Cardiac septum (tissue), 1 donor: Measurements from ENCODE around the gene CLK2. TPM values are rescaled to one million over a fixed set of nuclear protein-coding genes. Genes with fewer than 3 reads are reported as not detected.
"Not testable (repeated sequence)": the region's sequence is repeated elsewhere in the genome, so short reads cannot be mapped to it uniquely, and the experiment has no call there.

Experiments used
- DNase-seq: peaks from one replicate; pipeline ENCODE4 v3.0.0-alpha.2; 2020; ENCODE audit warnings: low spot score
- intact Hi-C: fragments of 100-400 bp; cut with DNase I; formaldehyde crosslinking; loops from one replicate; pipeline ENCODE4 v1.14.0; 2022
- total RNA-seq: library from RNA; stranded (reverse); fragmentation: NEBNext Ultra II Directional; extraction: Animal tissue kit (Norgen Biotek cat#: 25700); gene quantifications from one replicate; pipeline ENCODE4 v1.2.1, GENCODE V29; 2021
- donor health status: DM: no; HTN: no; CAD: no.

CLK2 gene
- total RNA-seq, 1 donor from 2014 or later = 24.7 TPM

- intact Hi-C loops = loop anchor here (2.0 kb wide), 2 partner anchors 72 to 342 kb away; no protein-coding TSS in a partner anchor
- DNase-seq = peak; percentile 97
Measured at GRCh38 chr1:155250633-155251449, 22.5 kb downstream of the CLK2 start.

- intact Hi-C loops = loop anchor here (2.0 kb wide), 2 partner anchors 73 to 343 kb away; no protein-coding TSS in a partner anchor
- no peak for DNase-seq
Measured at GRCh38 chr1:155250246-155250632, 23.1 kb downstream of the CLK2 start.

GRCh38 chr1:155247667-155248553 lies 25.4 kb downstream of the CLK2 start:
- no peak for DNase-seq
- intact Hi-C loops = no loop called here

DNA sequence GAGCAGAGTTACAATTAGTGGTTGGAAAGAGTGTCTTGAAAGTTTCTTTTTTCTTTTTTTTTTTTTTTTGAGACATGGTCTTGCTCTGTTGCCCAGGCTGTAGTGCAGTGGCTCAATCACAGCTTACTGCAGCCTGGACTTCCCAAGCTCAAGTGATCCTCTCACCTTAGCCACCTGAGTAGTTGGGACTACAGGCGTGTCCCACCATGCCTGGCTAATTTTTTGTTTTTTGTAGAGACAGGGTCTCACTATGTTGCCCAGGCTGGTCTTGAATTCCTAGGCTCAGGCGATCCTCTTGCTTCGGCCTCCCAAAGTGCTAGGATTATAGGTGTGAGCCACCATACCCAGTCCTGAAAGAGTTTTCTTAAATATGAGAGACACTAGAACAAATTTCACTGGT lies 26.5 kb downstream of the CLK2 start:
- intact Hi-C loops, DNase-seq: not testable (repeated sequence)

DNA sequence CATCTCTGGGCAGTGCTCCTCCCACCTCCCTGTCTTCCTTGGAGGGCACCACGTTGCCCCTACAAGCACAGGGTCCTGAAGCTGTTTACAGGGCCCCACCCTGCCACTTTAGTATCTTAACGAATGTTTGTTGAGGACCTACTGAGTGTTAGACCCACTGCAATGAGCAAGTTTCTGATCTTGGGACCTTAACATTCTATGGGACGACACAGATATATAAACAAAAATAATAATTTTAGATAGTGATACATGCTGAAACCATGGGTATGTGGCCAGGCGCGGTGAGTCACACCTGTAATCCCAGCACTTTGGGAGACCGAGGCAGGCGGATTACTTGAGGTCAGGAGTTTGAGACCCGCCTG lies 28.2 kb downstream of the CLK2 start:
- DNase-seq = no peak
- intact Hi-C loops = loop anchor here (2.0 kb wide), 1 partner anchor 36 kb away; the partner anchor contains the start of gene MTX1

DNA sequence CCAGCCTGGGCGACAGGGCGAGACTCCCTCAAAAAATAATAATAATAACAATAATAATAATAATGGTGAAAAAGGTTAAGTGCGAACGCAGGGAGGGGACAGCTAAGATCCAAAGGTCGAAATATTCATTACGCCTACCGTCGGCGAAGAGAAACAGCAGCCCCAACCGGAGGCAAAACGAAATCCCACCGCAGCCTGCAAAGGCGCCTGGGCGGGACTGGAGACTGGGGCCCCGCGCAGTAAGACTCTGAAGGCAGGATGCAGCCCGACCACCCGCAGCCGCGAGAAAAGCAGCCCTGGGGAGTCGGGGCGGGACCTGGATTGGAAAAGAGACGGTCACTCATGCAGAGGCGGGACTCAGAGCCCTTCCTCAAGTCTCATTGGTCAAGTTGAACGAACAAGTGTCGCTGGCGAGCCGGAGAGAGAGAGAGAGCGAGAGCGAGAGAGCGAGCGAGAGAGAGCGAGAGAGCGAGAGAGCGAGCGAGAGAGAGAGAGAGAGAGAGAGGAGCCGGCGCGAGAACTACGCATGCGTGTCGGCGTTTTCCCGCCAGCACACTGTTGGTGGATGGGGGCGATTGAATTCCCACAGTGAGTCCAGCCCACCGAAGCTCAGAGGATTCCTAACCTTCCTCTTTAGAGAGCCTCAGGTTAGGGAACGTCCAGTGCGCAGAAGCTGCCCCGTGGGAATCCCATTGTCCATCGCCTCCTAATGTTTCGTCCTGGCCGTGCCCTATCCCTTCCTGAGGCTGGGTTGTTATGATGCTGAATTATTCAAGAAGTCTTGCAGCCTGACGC lies 28.7 kb downstream of the CLK2 start:
- peak; percentile 98 for DNase-seq
- intact Hi-C loops = loop anchor here (2.0 kb wide), 1 partner anchor 36 kb away; the partner anchor contains the start of gene MTX1

- intact Hi-C loops = no loop called here
- DNase-seq = no peak
Measured at GRCh38 chr1:155242805-155243358, 30.4 kb downstream of the CLK2 start.

GRCh38 chr1:155241841-155242264 lies 31.5 kb downstream of the CLK2 start:
- intact Hi-C loops = no loop called here
- no peak for DNase-seq

GRCh38 chr1:155241069-155241679 lies 32.1 kb downstream of the CLK2 start:
- intact Hi-C loops = no loop called here

GRCh38 chr1:155236451-155236850 lies 36.9 kb downstream of the CLK2 start:
- intact Hi-C loops = no loop called here
- DNase-seq = no peak

More at GRCh38 chr1:155241069-155241679, 32.1 kb downstream of the CLK2 start:
- DNase-seq = peak; percentile 92

- DNase-seq, intact Hi-C loops: not testable (repeated sequence)
Measured at GRCh38 chr1:155235375-155235774, 37.9 kb downstream of the CLK2 start.

GRCh38 chr1:155233502-155233901 lies 39.8 kb downstream of the CLK2 start:
- DNase-seq, intact Hi-C loops: not testable (repeated sequence)

DNA sequence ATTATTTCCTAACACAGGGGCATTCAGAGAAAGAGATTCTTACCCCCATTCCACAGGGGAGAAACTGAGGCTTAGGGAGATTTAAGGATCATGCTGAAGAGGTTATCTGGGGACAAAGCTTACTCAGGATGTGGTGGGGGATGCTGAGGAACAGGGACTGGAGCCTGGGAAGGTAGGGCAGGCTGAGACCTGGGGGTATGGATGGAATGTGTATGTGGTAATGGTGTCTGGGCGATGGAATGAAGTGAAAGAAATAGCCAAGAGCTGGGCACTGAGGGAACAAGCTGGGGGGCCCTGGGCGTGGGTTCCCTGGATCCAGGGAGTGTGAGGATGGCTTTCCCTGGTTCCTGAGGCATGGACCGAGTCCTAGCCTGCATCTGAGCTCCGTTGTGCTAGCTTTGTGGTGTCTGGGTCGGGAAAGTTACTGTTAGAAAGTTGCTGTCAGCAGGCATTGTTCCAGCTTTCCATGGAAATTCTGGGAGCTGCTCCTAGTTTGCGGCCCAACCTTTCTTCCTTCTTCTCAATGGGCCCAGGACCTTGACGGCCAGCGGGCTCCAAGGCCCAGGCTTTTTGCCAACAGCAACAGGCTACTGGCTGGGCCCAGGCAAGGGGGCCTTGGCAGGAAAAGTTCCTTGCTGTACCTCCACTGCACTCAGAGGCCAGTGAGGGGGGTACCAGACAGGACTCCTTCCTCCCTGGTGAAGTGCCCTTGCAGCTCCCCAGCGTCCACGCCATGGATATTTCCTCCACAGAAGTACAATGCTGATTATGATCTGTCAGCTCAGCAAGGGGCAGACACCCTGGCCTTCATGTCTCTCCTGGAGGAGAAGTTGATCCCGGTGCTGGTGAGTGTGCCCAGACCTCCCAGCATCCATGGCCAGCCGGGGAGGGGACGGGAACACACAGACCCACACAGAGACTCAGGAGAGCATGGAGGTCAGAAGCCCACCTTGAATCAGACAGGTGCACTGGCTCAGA lies 41.0 kb downstream of the CLK2 start:
- DNase-seq, intact Hi-C loops: not testable (repeated sequence)

DNA sequence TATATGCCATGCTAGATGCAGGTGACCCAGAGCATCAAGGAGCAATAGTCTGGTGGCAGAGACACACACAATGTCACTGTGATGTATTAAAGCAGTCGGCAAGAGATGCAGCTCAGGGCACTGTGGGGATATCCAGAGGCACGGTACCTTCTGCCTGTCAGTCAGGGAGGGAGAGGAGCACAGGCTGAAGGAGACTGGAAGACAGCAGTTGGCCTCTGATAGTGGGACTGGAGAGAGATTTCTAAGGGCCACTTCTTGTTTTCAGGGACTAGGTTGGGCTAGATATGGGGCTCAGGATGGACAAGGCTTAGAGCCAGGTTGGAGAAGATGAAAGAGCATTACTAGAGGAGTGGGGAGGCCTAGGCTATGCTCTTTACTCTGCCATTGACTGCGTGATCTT lies 42.0 kb downstream of the CLK2 start:
- intact Hi-C loops, DNase-seq: not testable (repeated sequence)

GRCh38 chr1:155228096-155228427 lies 45.2 kb downstream of the CLK2 start:
- DNase-seq = no peak
- intact Hi-C loops = loop anchor here (5.0 kb wide), 1 partner anchor 51 kb away; no protein-coding TSS in a partner anchor

DNA sequence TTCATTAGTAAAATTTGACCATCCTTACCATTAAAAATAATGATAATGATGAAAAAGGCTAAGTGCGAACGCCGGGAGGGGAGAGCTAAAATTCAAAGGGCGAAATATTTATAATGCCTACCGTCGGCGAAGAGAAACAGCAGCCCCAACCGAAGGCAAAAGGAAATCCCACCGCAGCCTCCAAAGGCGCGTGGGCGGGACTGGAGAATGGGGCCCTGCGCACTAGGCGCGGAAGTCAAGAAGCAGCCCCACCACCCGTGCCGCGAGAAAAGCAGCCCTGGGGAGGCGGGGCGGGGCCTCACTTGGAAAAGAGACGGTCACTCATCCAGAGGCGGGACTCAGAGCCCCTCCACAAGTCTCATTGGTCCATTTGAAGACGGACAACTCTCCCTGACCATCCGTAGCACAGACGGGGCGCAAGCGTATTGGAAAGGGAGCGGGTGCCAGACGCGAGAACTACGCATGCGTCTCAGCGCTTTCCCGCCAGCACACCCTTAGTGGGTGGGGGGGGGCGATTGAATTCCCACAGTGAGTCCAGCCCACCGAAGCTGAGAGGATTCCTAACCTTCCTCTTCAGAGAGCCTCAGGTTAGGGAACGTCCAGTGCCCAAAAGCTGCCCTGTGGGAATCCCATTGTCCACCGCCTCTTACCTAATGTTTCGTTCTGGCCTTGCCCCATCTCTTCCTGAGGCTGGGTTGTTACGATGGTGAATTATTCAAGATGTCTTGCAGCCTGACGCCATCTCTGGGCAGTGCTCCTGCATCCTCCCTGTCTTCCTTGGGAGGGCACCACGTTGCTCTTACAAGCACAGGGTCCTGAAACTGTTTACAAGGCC lies 45.8 kb downstream of the CLK2 start:
- DNase-seq = peak; percentile 98
- intact Hi-C loops = loop anchor here (2.0 to 5.0 kb wide), 2 partner anchors 19 to 50 kb away; partner anchors contain the start of gene MTX1

DNA sequence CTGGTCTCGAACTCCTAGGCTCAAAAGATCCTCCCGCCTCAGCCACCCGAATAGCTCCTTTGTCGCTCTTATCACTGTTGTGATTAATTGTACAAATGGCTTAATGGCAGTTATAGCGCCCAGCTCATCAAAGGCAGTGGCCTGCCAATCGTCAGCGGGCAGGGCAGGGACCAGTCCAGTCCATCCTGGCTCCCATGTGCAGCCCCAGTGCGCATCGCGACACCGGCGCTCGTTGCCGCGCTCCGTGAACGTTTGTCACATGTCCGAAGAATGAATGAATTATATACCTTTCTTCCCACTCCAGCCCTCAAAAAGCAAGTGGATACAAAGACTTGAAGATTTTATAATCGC lies 46.4 kb downstream of the CLK2 start:
- intact Hi-C loops = loop anchor here (2.0 to 5.0 kb wide), 2 partner anchors 18 to 50 kb away; partner anchors contain the start of gene MTX1
- DNase-seq = no peak
